Liver (tissue), 9 donors: Measurements from ENCODE around the gene GRK7. TPM values are rescaled to one million over a fixed set of nuclear protein-coding genes. Genes with fewer than 3 reads are reported as not detected.

Source experiments
- DNase-seq: peaks from one replicate; pipeline ENCODE4 v3.0.0-alpha.2; 2017; ENCODE audit warnings: low spot score
- H3K27ac ChIP-seq, 2 donors: one replicate each; pipeline ENCODE4 v1.7.0; 2013; ENCODE audit warnings: inconsistent platforms in 2 of 2, low read length in 2 of 2, control low read depth in 1 of 2, low read depth in 1 of 2, mild to moderate bottlenecking in 1 of 2
- H3K27me3 ChIP-seq, 4 donors: one replicate each; pipeline versions ENCODE4 v1.6.1 to v1.7.0; 2013; ENCODE audit warnings: low read length in 3 of 4, inconsistent platforms in 1 of 4, mild to moderate bottlenecking in 1 of 4, moderate library complexity in 1 of 4; ENCODE audit not compliant: control insufficient read depth in 4 of 4, insufficient read depth in 4 of 4
- H3K36me3 ChIP-seq, 4 donors: one replicate each; pipeline versions ENCODE4 v1.6.1 to v1.7.0; 2013; ENCODE audit warnings: low read length in 3 of 4, mild to moderate bottlenecking in 3 of 4, low read depth in 1 of 4, moderate library complexity in 1 of 4; ENCODE audit not compliant: control insufficient read depth in 4 of 4, insufficient read depth in 3 of 4
- H3K4me1 ChIP-seq, 4 donors: one replicate each; pipeline versions ENCODE4 v1.6.1 to v1.7.0; 2013; ENCODE audit warnings: low read length in 3 of 4, mild to moderate bottlenecking in 3 of 4, moderate library complexity in 1 of 4; ENCODE audit not compliant: control insufficient read depth in 4 of 4, insufficient read depth in 4 of 4
- H3K4me3 ChIP-seq, 3 donors: one replicate each; pipeline versions ENCODE4 v1.6.1 to v1.7.0; 2013; ENCODE audit warnings: low read length in 3 of 3, control low read depth in 1 of 3, low read depth in 1 of 3, mild to moderate bottlenecking in 1 of 3
- H3K9ac ChIP-seq, 2 donors: one replicate each; pipeline ENCODE4 v1.7.0; 2013; ENCODE audit warnings: low read length in 2 of 2, mild to moderate bottlenecking in 2 of 2, moderate library complexity in 2 of 2, control low read depth in 1 of 2, low read depth in 1 of 2
- H3K9me3 ChIP-seq, 4 donors: one replicate each; pipeline versions ENCODE4 v1.6.1 to v1.7.0; 2013; ENCODE audit warnings: low read length in 3 of 4; ENCODE audit not compliant: control insufficient read depth in 4 of 4
- ATF3 ChIP-seq: IDR thresholded peaks from 2 replicates; pipeline ENCODE4 v1.6.1; 2016; ENCODE audit warnings: antibody characterized with exemption
- EGR1 ChIP-seq, 2 donors: IDR thresholded peaks; 2 replicates each; pipeline ENCODE4 v1.6.1; 2016 to 2018; ENCODE audit warnings: antibody characterized with exemption in 2 of 2, low read depth in 2 of 2
- FOXA1 ChIP-seq: IDR thresholded peaks from 2 replicates; pipeline ENCODE4 v1.6.1; 2016; ENCODE audit warnings: antibody characterized with exemption
- GABPA ChIP-seq, 2 donors: IDR thresholded peaks in 1 of 2; conservative IDR thresholded peaks in 1 of 2; 2 replicates each; pipeline ENCODE4 v1.6.1; 2016; ENCODE audit warnings: antibody characterized with exemption in 2 of 2, mild to moderate bottlenecking in 1 of 2, moderate library complexity in 1 of 2
- HNF4A ChIP-seq, 2 donors: conservative IDR thresholded peaks; 2 replicates each; pipeline ENCODE4 v1.6.1; 2016; ENCODE audit warnings: antibody characterized with exemption in 2 of 2, mild to moderate bottlenecking in 2 of 2
- HNF4G ChIP-seq: IDR thresholded peaks from 2 replicates; pipeline ENCODE4 v1.6.1; 2016; ENCODE audit warnings: antibody characterized with exemption
- NR2F2 ChIP-seq: IDR thresholded peaks from 2 replicates; pipeline ENCODE4 v1.6.1; 2016; ENCODE audit warnings: antibody characterized with exemption
- REST ChIP-seq: IDR thresholded peaks from 2 replicates; pipeline ENCODE4 v1.6.1; 2016; ENCODE audit warnings: antibody characterized with exemption, mild to moderate bottlenecking
- RXRA ChIP-seq, 2 donors: IDR thresholded peaks; 2 replicates each; pipeline ENCODE4 v1.6.1; 2017 to 2018; ENCODE audit warnings: antibody characterized with exemption in 2 of 2, mild to moderate bottlenecking in 1 of 2
- SP1 ChIP-seq: IDR thresholded peaks from 2 replicates; pipeline ENCODE4 v1.6.1; 2018; ENCODE audit warnings: antibody characterized with exemption, mild to moderate bottlenecking
- TAF1 ChIP-seq: conservative IDR thresholded peaks from 2 replicates; pipeline ENCODE4 v1.6.1; 2016; ENCODE audit warnings: antibody characterized with exemption, mild to moderate bottlenecking
- ZBTB33 ChIP-seq: IDR thresholded peaks from 2 replicates; pipeline ENCODE4 v1.6.1; 2016; ENCODE audit warnings: antibody characterized with exemption
- WGBS: extraction: QIAGEN DNeasy Blood & Tissue Kit; methylation state at CpG from one replicate; pipeline ENCODE4 v1.1.7; 2013; 5-methylcytosine and 5-hydroxymethylcytosine counted together
- polyA plus RNA-seq, 2 donors: library from polyadenylated mRNA; stranded (reverse) in 1 of 2; unstranded in 1 of 2; fragments of 200-250 nt in 1 of 2; fragments of >200 nt in 1 of 2; fragmentation: Nextera tagmentation in 1 of 2; extraction: Ambion mirVana in 1 of 2; gene quantifications; one replicate each; pipeline versions ENCODE4 v1.2.1 to v1.2.3, GENCODE V29; 2013 to 2015
- total RNA-seq, 2 donors: library from RNA; depleted of rRNA; stranded (reverse); fragments of >200 nt; gene quantifications; one replicate each; pipeline ENCODE4 v1.2.3, GENCODE V29; 2014
- TF ChIP-seq, protein P1 (sequence below): IDR thresholded peaks from 2 replicates; pipeline ENCODE4 v1.6.1; 2016; ENCODE audit warnings: antibody characterized with exemption
- donor health status: healthy.
- donor health status: healthy.
- donor health status: healthy.
- donor health status: healthy.
- donor health status: healthy.

Gene GRK7
- total and polyA plus RNA-seq, 4 donors, result 0.08 TPM; not detected in 3

DNA sequence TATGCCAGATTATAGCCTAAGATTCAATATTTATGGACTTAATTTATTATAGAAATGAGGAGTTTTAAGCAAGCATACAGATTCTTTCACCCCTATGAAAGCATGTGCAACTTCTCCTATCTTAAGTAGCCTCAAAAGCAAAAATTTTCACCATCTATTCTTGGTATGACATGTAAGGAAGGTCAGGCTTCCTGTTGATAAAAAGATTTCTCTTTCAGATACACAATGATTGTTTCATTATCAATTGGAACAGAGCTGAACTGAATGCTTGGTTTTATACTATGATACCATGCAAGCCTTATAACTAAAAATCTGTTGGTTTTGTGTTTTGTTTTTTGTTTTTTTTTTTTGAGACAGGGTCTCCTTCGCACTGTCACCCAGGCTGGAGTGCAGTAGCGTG is 3.9 kb downstream of the GRK7 start:
- no peaks in the 10 kb centered on the region for H3K4me1 ChIP-seq
- no peak overlapping the region for H3K9ac ChIP-seq
- no peaks in the 10 kb centered on the region for H3K9me3 ChIP-seq
- H3K27ac ChIP-seq, result no peak overlapping the region
- no peaks in the 10 kb centered on the region for H3K36me3 ChIP-seq
- WGBS, result 93% methylated on average over 2 of the region's 2 CpGs
- H3K4me3 ChIP-seq, result no peak overlapping the region
- H3K27me3 ChIP-seq, result no peaks in the 10 kb centered on the region
- DNase-seq, result no peak
- TF ChIP-seq NR2F2, result no peak
- no peak for TF ChIP-seq REST
- TF ChIP-seq RXRA (IDR thresholded peaks at IDR 0.05), result no peak
- TF ChIP-seq HNF4A (conservative IDR thresholded peaks at IDR 0.05), result no peak

DNA sequence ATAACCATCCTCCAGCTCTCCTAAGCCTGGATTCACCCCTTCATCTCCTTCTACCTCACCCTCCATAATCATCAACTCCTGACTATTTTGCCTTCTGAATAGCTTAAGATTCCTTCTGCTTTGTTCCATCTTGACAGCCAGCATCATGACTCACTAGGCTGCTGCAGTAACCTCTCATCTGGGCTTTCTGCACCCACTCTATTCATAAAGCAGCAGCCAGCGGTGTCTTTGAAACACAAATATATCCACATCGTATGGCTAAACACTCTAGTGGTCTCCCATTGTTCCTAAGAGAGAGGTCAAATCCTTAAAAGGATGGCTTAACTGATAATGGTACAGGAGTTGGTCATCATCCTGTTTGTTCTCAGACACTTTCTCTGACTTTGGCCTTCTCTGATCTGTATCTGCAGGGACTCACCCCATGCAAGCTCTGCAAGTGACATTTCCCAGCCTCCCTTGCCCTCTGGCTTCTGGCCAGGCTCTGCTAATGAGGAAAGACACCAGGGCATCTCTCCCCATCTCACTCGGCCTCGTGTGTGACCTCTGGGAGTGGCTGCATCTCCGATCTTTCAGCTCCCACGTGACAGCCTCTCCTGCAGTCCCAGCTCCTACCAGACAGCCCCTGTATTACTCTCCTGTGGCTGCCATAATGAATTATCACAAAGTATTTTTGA is 6.2 kb downstream of the GRK7 start:
- 42% methylated on average over 6 of the region's 6 CpGs for WGBS
- TF ChIP-seq, protein P1, sequence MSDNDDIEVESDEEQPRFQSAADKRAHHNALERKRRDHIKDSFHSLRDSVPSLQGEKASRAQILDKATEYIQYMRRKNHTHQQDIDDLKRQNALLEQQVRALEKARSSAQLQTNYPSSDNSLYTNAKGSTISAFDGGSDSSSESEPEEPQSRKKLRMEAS, result no peak
- no peak for TF ChIP-seq RXRA (IDR thresholded peaks at IDR 0.05)
- TF ChIP-seq ATF3, result no peak
- Histone ChIP-seq H3K27ac (no peak overlapping the region), H3K4me3 (no peak overlapping the region), H3K27me3 (no peaks in the 10 kb centered on the region), H3K36me3 (no peaks in the 10 kb centered on the region), H3K9ac (no peak overlapping the region), H3K4me1 (no peaks in the 10 kb centered on the region), H3K9me3 (no peaks in the 10 kb centered on the region)
- DNase-seq, result no peak

DNA sequence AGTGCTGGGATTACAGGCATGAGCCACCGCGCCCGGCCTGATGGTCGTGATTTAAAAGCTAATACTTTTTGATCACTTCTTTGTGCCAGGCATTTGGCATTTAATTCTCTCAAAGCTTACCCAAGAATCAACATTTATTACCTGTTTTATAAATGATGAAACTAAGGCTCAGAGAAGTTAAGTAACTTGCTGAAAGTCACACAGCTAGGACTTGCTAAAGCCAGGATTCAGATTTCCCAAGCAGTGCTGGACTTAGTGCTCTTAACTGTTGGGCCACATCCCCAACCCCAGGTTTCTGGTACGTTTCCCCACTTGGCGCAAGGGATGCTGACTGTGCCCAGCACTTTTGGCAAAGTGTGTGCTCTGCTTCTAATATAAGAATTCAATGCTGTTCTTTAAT is 10.5 kb downstream of the GRK7 start:
- WGBS, result 96% methylated on average over 6 of the region's 6 CpGs
- no peaks in the 10 kb centered on the region for H3K4me1 ChIP-seq
- no peak overlapping the region for H3K27ac ChIP-seq
- no peak overlapping the region for H3K4me3 ChIP-seq
- H3K9ac ChIP-seq, result no peak overlapping the region
- H3K27me3 ChIP-seq, result no peaks in the 10 kb centered on the region
- TF ChIP-seq EGR1 (IDR thresholded peaks at IDR 0.05; ENCODE audit: low read depth in 2 of 2) (no peak), FOXA1 (no peak), TAF1 (no peak), NR2F2 (no peak), SP1 (no peak), RXRA (IDR thresholded peaks at IDR 0.05) (no peak), GABPA (IDR thresholded peaks at IDR 0.05 in 1 of 2, conservative IDR thresholded peaks at IDR 0.05 in 1 of 2) (no peak), ZBTB33 (no peak), HNF4G (no peak)
- DNase-seq, result no peak
- no peaks in the 10 kb centered on the region for H3K9me3 ChIP-seq
- H3K36me3 ChIP-seq, result no peaks in the 10 kb centered on the region
